GM21786 (cell line): ENCODE data around the gene CRYGD.
A peak's percentile ranks its signal among the peaks of the same experiment; 100 is the strongest.

Experiments
- ATAC-seq: cut with Tn5 transposase; IDR thresholded peaks from one replicate; pipeline ENCODE4 v1.9.1; 2021; ENCODE audit not compliant: unreplicated experiment

The CRYGD gene

GRCh38 chr2:208090420-208090819, 33.9 kb downstream of the CRYGD start:
- ATAC-seq = no peak

- no peak for ATAC-seq
These were observed 38.3 kb downstream of the CRYGD start for GRCh38 chr2:208086029-208086428.

GRCh38 chr2:208083807-208084206, 40.5 kb downstream of the CRYGD start:
- ATAC-seq = no peak

- ATAC-seq = no peak
These were observed 47.0 kb downstream of the CRYGD start for GRCh38 chr2:208077276-208077675.

GRCh38 chr2:208074610-208075356, 49.5 kb downstream of the CRYGD start:
- ATAC-seq = no peak

GRCh38 chr2:208072250-208072892, 52.0 kb downstream of the CRYGD start:
- ATAC-seq = peak; percentile 95
